ENCODE data around the gene POLN.
"Not testable (repeated sequence)": the region's sequence is repeated elsewhere in the genome, so short reads cannot be mapped to it uniquely, and the experiment has no call there.

The POLN gene

DNA sequence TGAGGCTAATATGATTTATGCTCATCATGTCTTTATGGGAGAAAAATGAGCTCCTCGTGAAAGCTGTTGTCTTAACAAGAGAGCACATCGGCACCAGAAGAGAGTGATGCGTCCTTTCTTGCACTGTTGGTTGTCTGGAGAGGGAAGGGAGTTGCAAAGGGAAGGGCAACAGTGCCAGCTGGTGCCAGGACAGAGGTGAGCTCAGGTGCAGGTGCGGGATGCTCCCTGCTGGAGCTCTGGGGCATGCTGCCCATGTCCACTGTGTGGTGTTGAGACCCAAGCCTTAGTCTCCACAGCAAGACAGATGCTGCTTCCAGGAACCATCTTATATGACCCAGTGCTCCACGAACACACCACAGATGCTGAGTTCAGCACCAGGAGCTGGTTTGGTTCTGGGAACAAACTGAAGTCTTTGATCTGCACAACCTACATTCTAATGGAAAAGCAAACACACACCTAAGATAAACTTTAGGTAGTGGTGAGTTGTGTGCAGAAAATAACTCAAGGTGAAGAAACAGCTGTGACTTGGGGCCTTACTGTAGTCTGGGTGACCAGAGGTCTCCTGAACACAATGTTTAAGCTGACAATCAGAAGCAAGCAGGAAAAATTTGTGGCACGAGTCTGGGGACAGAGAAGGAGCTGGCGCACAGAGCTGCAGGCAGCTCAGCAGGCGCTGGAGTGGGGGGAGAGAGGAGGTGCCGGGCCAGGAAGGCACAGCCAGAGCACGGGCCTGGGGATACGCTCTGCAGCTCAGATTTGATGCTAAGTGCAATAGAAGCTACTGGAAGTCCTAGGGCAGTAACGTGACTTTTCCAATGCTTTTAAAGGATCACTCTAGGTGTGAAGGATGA, 73.2 kb downstream of the POLN start:
- no peak for DNase-seq (ENCODE audit: low read depth in 1 of 2, low spot score in 1 of 2)

DNA sequence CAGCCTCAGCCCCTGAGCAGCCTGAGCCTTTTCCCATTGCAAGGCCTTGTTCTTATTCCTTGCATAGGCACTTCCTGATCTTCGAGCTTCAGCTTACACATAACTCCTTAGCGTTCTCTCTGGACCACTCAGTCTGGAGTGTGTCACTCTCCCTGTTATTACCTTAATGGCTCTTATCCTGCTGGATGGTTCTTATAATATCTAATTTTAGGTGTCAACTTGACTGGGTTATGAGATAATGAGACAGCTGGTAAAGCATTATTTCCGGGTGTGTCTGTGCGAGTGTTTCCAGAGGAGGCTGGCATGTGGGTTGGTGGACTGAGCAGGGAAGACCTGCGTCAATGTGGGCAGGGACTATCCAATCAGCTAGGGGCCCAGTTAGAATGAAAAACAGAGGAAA, 75.7 kb downstream of the POLN start:
- DNase-seq (ENCODE audit: low read depth in 1 of 2, low spot score in 1 of 2), result no peak

DNA sequence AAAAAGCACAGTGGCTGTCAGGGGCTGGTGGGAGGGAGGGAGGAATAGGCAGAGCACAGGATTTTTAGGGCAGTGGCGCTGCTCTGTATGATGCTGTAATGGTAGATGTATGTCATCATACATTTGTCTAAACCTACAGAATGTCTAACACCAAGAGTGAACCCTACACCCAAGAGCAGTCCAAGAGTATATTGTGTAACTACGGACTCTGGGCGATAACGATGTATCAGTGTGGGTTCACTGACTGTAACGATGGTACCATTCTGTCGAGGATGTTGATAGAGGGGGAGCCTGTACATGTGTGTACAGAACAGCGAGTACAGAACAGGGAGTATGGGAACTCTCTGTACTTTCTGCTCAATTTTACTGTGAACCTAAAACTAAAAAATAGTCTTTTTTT, 76.5 kb downstream of the POLN start:
- DNase-seq (ENCODE audit: low read depth in 1 of 2, low spot score in 1 of 2), result no peak

GRCh38 chr4:2163311-2163821, 78.6 kb downstream of the POLN start:
- DNase-seq (ENCODE audit: low read depth in 1 of 2, low spot score in 1 of 2), result no peak

DNA sequence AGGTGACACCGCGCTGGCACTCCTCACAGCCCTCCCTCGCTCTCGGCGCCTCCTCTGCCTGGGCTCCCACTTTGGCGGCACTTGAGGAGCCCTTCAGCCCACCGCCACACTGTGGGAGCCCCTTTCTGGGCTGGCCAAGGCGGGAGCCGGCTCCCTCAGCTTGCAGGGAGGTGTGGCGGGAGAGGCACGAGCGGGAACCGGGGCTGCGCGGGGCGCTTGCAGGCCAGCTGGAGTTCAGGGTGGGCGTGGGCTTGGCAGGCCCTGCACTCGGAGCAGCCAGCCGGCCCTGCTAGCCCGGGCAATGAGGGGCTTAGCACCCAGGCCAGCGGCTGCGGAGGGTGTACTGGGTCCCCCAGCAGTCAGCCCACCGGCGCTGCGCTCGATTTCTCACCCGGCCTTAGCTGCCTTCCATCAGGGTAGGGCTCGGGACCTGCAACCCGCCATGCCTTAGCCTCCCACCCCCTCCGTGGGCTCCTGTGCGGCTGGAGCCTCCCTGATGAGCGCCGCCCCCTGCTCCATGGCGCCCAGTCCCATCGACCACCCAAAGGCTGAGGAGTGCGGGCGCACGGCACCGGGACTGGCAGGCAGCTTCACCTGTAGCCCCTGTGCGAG, 80.7 kb downstream of the POLN start:
- not testable (repeated sequence) for DNase-seq (ENCODE audit: low read depth in 1 of 2, low spot score in 1 of 2)

- DNase-seq (ENCODE audit: low read depth in 1 of 2, low spot score in 1 of 2), result no peak
These were observed 82.0 kb downstream of the POLN start for GRCh38 chr4:2159931-2160330.

DNA sequence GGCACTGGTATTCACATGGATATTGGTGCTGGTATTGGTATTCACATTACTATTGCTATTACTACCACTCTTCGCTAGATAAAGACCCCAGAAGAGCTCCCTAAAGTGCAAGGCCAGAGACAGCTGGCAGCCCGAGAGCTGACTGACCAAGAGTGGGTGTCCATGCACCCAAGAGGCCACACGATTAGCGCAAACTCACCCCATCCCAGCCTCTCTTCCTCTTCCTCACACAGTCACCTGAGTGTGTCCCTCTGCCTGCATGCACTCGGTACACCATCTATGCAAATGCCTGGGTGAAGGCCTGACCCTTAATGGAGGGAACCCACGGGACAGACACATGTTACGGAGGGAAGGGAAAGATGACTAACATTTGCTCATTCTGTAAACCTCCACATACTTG, 86.7 kb downstream of the POLN start:
- DNase-seq (ENCODE audit: low read depth in 1 of 2, low spot score in 1 of 2), result no peak

GRCh38 chr4:2154215-2154740, 87.6 kb downstream of the POLN start:
- no peak for DNase-seq (ENCODE audit: low read depth in 1 of 2, low spot score in 1 of 2)

- no peak for DNase-seq (ENCODE audit: low read depth in 1 of 2, low spot score in 1 of 2)
These were observed 90.4 kb downstream of the POLN start for GRCh38 chr4:2151544-2151943.

DNA sequence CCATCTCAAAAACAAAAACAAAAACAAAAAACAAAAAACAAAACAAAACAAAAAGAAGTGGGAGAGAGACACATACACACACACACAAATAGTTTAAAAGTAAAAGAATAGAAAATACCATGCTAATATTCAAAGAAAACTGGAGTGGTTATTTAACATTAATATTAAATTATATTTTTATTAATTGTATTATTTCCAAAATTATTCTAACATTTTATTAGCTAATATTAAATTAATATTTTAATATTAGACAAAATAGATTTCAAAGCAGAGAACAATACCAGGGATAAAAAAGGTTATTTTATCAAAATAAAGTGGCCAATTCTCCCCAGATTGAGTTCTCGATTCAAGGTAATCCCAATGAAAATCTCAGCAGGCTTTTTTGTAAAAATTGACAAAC, 91.8 kb downstream of the POLN start:
- no peak for DNase-seq (ENCODE audit: low read depth in 1 of 2, low spot score in 1 of 2)

DNA sequence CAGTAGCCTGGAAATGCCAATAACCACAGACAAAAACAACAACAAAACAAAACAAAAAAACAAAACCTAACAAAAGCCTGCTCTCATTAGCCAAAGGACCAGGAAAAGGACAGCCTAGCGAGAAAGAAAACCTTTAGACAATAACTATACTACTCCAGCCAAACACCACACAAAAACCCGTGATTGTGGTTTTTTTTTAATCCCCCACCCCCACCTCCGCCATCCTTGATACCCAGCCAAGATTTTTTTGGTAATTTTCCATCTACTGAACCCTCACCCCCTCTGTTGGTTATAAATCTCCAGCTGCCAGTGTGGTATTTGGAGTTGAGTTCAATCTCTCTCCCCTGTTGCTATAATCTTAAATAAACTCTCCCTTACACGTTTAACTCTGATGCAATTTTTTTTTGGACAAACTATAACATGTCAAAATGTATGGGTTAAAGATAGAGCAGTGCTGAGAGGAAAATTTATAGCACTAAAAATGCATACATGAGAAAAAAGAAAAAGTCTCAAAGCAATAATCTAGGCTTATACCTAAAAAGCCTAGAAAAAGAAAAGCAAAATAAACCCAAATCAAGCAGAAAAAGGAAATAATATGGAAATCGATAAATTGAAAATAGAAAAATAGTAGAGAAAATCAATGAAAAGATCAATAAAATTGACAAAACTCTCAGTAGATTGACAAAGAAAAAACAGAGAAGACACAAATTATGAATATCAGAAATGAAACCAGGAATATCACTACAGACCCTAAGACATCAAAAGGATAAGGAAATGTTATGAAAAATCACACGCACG, 99.1 kb downstream of the POLN start:
- no peak for DNase-seq (ENCODE audit: low read depth in 1 of 2, low spot score in 1 of 2)

DNA sequence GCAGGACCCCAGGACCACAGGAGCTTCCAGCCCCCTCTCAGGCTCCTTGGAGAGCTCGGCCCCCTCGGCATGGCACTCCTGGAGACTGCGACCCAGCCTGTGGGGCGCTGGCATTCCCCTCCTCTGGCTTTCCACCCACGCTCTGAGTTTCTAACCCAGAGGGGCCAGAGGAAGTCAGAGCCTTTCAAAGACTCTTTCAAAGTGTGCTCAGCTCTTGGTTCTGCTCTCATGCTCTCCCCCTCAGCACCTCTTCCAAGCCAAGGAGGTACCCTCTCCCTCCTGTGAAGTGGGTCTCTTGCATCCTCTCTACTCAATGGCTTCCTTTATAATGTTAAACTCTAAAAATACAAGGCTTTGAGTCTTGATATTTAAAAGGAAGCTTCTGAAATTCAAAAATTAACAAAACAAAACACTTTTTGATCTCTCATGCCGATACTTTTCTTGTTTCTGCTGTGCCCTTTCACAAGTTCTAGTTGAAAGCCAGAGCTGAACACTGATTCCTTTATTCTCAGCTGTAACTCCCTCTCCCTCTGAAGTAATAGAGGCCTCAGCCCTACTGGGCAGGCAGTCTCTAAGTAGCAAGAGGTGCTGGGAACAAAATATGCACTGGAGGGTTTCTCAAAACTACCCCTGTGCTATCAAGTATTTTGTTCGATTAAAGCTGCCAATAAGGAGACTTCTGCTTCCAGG, 100.0 kb downstream of the POLN start:
- no peak for DNase-seq (ENCODE audit: low read depth in 1 of 2, low spot score in 1 of 2)

DNA sequence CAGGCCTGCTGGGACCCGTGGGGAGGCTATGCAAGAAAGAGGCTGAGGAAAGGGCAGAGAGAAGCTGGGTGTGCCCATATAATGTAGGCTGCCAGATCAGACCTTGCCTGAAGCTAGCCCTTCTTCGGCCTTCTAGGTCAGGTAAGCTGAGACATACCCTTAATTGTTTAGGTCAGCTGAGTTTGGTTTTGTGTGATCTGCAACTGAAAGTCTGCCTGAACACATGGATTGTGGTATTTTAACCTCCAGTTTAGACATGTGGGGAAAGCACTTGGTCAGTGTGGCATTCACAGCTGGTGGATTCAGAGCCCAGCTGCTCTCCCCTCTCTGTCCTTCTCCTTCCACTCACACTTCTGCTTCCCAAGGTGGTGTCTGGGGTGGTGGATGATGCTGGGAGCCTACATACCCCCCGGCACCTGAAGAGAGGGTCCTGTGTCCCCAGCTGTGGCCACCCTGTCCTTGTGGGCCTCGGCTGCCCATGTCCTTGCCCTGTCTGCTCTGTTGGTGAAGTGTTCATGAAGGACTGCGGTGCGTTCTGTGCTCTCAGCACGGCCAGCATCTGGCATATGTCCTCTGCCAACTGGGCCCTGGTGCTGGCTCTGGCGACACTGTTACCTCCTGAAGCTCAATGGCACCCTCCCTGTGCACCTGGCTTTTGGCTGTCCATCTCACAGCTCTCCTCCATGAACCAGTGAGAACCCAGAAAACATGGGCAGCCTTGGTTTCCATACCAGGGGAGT, 100.7 kb downstream of the POLN start:
- DNase-seq (ENCODE audit: low read depth in 1 of 2, low spot score in 1 of 2), result no peak

- DNase-seq (ENCODE audit: low read depth in 1 of 2, low spot score in 1 of 2), result no peak
These were observed 102.9 kb downstream of the POLN start for GRCh38 chr4:2138846-2139500.

- DNase-seq (ENCODE audit: low read depth in 1 of 2, low spot score in 1 of 2), result no peak
These were observed 105.2 kb downstream of the POLN start for GRCh38 chr4:2136726-2137125.

- DNase-seq (ENCODE audit: low read depth in 1 of 2, low spot score in 1 of 2), result no peak
These were observed 106.8 kb downstream of the POLN start for GRCh38 chr4:2135083-2135482.

- DNase-seq (ENCODE audit: low read depth in 1 of 2, low spot score in 1 of 2), result no peak
These were observed 109.5 kb downstream of the POLN start for GRCh38 chr4:2132438-2132837.

DNA sequence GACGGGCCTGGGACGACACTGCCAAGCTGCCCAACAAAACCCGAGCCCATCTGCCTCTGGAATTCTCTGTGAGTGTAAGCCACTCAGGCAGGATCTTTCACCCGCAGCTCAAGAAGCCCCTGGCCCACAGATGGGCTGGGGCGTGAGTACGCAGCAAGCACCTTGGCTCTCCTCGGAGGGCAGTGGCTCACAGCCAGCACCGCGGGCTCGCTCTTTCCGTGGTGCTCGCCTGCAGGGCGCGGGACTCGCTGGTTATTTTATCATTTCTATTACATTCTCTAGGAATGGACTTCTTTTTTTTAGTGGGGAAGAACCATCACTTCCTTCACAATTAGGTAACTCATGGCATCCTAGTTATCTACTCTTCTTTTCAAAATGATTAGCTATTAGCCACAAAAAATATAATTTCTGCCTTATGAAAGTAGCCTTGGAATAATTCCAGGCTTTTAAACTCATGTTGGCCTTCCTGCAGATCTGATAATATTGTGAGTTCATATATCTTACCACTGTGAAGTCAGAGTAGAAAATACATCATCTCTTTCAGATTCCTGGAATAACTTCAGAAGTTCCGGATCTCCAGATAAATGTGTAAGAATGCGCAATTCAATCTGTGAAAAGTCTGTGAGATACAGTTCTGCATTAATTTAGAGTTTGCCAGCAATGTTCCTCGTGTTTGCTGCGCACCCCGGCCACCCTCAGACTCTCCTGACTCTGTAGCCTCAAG, 114.2 kb downstream of the POLN start:
- DNase-seq (ENCODE audit: low read depth in 1 of 2, low spot score in 1 of 2), result no peak
